ENCODE data around the gene PADI4.

DNA sequence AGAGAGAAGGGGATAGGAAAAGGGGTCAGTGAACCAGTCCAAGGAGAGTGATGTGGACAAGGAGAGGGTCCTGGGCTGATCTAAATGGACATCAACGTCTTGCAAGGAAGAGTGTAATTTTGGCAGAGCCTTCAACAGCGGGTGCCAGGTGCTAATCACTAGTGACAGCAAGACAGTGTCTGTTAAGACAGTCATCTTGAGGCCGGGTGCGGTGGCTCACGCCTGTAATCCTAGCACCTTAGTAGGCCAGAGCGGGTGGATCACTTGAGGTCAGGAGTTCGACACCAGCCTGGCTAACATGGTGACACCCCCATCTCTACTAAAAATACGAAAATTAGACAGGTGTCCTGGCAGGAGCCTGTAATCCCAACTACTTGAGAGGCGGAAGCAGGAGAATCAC is 51.8 kb downstream of the PADI4 start:
- TF ChIP-seq, protein P1, sequence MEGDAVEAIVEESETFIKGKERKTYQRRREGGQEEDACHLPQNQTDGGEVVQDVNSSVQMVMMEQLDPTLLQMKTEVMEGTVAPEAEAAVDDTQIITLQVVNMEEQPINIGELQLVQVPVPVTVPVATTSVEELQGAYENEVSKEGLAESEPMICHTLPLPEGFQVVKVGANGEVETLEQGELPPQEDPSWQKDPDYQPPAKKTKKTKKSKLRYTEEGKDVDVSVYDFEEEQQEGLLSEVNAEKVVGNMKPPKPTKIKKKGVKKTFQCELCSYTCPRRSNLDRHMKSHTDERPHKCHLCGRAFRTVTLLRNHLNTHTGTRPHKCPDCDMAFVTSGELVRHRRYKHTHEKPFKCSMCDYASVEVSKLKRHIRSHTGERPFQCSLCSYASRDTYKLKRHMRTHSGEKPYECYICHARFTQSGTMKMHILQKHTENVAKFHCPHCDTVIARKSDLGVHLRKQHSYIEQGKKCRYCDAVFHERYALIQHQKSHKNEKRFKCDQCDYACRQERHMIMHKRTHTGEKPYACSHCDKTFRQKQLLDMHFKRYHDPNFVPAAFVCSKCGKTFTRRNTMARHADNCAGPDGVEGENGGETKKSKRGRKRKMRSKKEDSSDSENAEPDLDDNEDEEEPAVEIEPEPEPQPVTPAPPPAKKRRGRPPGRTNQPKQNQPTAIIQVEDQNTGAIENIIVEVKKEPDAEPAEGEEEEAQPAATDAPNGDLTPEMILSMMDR (IDR thresholded peaks at IDR 0.05; ENCODE audit: low read depth, low read length), result no peak
- TF ChIP-seq EZH2phosphoT487 (IDR thresholded peaks at IDR 0.05; ENCODE audit: low read depth), result no peak
